Stomach (tissue), 9 donors: ENCODE results near the gene EXT2. TPM values are rescaled to one million over a fixed set of nuclear protein-coding genes. Genes with fewer than 3 reads are reported as not detected.

Source experiments
- DNase-seq, 2 donors: peaks; one replicate each; pipeline versions ENCODE4 v3.0.0 to v3.0.0-alpha.2; 2013 to 2019
- H3K27ac ChIP-seq, 5 donors: fragments of 200-600 bp in 4 of 5; sonication (generic) in 4 of 5; one replicate each; pipeline ENCODE4 v1.5.1; 2013 to 2019; ENCODE audit warnings: mild to moderate bottlenecking in 1 of 5, moderate library complexity in 1 of 5
- H3K27me3 ChIP-seq, 3 donors: fragments of 200-600 bp; sonication (generic); one replicate each; pipeline ENCODE4 v1.5.1; 2017 to 2019; ENCODE audit warnings: mixed run types in 1 of 3
- H3K36me3 ChIP-seq, 4 donors: fragments of 200-600 bp; sonication (generic); 1 replicate in 3 of 4; 2 replicates in 1 of 4; pipeline ENCODE4 v1.5.1; 2016 to 2019
- H3K4me1 ChIP-seq, 4 donors: fragments of 200-600 bp; sonication (generic); one replicate each; pipeline ENCODE4 v1.5.1; 2016 to 2019
- H3K4me3 ChIP-seq, 4 donors: fragments of 200-600 bp; sonication (generic) in 3 of 4; one replicate each; pipeline ENCODE4 v1.5.1; 2016 to 2019; ENCODE audit warnings: mild to moderate bottlenecking in 1 of 4
- H3K9me3 ChIP-seq, 4 donors: fragments of 200-600 bp; sonication (generic); one replicate each; pipeline ENCODE4 v1.5.1; 2016 to 2019
- EP300 ChIP-seq: sonication (generic); formaldehyde crosslinking; IDR thresholded peaks from one replicate; pipeline ENCODE4 v1.6.1; 2017; ENCODE audit warnings: antibody characterized with exemption
- POLR2A ChIP-seq, 4 donors: fragments of 450-650 bp; IDR thresholded peaks; one replicate each; pipeline ENCODE4 v1.6.1; 2016; ENCODE audit warnings: antibody characterized with exemption in 4 of 4, control low read depth in 2 of 4, mild to moderate bottlenecking in 1 of 4, moderate library complexity in 1 of 4
- POLR2AphosphoS5 ChIP-seq, 3 donors: sonication (generic); formaldehyde crosslinking; IDR thresholded peaks; one replicate each; pipeline ENCODE4 v1.6.1; 2016; ENCODE audit warnings: antibody characterized with exemption in 3 of 3
- WGBS, 5 donors: extraction: QIAGEN DNeasy Blood & Tissue Kit in 3 of 5; methylation state at CpG; one replicate each; pipeline versions ENCODE4 v1.1.5 to v1.1.7; 2013 to 2018; 5-methylcytosine and 5-hydroxymethylcytosine counted together
- intact Hi-C: fragments of 100-400 bp; cut with DNase I; formaldehyde crosslinking; loops from one replicate; pipeline ENCODE4 v1.15.1; 2023; ENCODE audit warnings: low total_unique reads
- polyA plus RNA-seq, 3 donors: library from polyadenylated mRNA; stranded (reverse); fragments of 200-250 nt; gene quantifications; one replicate each; pipeline ENCODE4 v1.2.3, GENCODE V29; 2013
- total RNA-seq, 5 donors: library from RNA; depleted of rRNA; stranded (reverse); fragments of >200 nt; gene quantifications; one replicate each; pipeline versions ENCODE4 v1.1.0 to v1.2.3, GENCODE V29; 2014 to 2016
- TF ChIP-seq, protein P1 (sequence below), 7 experiments: fragments of 450-650 bp in 4 of 7; fragments of 200-600 bp in 3 of 7; sonication (generic) in 3 of 7; IDR thresholded peaks; one replicate each; pipeline ENCODE4 v1.5.1; 2016 to 2019; ENCODE audit warnings: antibody characterized with exemption in 7 of 7, control low read depth in 2 of 7, mild to moderate bottlenecking in 1 of 7
- donor health status: healthy with polysubstance abuse.
- donor health status: Bipolar disorder and iron deficiency.
- donor health status: healthy.

The EXT2 gene
- total and polyA plus RNA-seq, 8 donors, result 10.5 to 93.8 (median 16.0) TPM

DNA sequence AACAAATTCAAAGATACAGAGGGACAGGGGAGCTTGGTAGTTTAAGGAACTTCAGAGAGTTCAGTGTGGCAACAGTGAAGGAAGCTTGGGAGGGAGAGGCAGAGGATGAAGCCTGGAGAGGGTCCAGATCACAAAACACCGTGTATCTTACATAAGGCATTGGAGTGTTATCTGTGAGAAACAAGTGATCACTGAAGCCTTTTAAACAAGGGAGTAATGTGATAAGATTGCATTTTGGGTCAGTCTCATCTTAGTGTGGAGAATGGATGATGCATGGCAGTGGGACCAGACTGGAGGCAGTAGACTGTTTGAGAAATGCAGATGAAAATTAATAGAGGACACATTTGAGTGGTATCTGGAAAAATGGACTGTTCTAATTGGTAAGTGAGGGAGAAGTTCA, 79.4 kb downstream of the EXT2 start:
- Histone ChIP-seq H3K9me3 (no peaks in the 10 kb centered on the region), H3K4me3 (no peak overlapping the region), H3K27ac (no peak overlapping the region), H3K36me3 (peaks cover 0 to 30% (median 19%) of the 10 kb centered on the region in 4 donors), H3K27me3 (no peaks in the 10 kb centered on the region), H3K4me1 (no peaks in the 10 kb centered on the region)
- DNase-seq, result no peak
- intact Hi-C loops, result no loop called here
- WGBS, 5 donors, result 67 to 88% (median 87%) methylated on average over 1 of the region's 1 CpG
- no peak for TF ChIP-seq POLR2AphosphoS5 (IDR thresholded peaks at IDR 0.05)
- TF ChIP-seq, protein P1, sequence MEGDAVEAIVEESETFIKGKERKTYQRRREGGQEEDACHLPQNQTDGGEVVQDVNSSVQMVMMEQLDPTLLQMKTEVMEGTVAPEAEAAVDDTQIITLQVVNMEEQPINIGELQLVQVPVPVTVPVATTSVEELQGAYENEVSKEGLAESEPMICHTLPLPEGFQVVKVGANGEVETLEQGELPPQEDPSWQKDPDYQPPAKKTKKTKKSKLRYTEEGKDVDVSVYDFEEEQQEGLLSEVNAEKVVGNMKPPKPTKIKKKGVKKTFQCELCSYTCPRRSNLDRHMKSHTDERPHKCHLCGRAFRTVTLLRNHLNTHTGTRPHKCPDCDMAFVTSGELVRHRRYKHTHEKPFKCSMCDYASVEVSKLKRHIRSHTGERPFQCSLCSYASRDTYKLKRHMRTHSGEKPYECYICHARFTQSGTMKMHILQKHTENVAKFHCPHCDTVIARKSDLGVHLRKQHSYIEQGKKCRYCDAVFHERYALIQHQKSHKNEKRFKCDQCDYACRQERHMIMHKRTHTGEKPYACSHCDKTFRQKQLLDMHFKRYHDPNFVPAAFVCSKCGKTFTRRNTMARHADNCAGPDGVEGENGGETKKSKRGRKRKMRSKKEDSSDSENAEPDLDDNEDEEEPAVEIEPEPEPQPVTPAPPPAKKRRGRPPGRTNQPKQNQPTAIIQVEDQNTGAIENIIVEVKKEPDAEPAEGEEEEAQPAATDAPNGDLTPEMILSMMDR (IDR thresholded peaks at IDR 0.05), result no peak
- no peak for TF ChIP-seq EP300
- no peak for TF ChIP-seq POLR2A (IDR thresholded peaks at IDR 0.05)

DNA sequence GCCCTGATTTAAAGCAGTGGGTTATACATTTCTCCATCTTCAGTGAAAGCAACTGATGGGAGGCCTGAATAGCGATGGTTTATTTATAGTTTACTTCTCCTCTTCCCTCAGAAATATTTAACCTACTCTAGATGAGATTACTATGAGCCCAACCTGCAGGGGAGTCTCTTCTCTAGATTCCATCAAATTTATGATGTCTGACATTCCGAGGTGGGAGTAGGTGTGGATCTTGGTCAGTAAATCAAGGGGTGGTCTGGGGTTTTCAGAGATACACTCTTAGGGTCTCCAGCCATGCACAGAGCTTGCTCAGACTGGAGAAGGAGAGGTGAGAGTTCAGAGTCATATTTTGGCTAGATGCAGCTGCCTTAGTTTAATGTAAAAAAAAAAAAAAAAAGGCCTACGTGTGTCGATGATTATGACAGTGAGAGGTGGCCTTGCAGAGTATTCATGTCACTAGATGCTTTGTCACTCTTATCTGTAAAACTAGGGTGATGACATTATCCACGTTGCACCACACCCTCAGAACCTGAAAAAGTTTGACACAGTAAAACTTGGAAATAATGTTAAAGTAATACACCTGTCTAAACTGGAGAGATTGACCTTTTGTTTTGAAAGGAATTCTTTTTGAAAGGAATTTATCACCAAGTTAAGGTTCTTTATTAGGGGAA, 81.2 kb downstream of the EXT2 start:
- WGBS, 5 donors, result 77 to 81% (median 78%) methylated on average over 5 of the region's 5 CpGs

GRCh38 chr11:44177905-44178304, 82.4 kb downstream of the EXT2 start:
- no peaks in the 10 kb centered on the region for H3K27me3 ChIP-seq
- TF ChIP-seq, protein P1 (IDR thresholded peaks at IDR 0.05), result no peak
- TF ChIP-seq POLR2A (IDR thresholded peaks at IDR 0.05), result no peak
- TF ChIP-seq EP300, result no peak
- no peak for TF ChIP-seq POLR2AphosphoS5 (IDR thresholded peaks at IDR 0.05)
- WGBS, 5 donors, result 80 to 100% (median 100%) methylated on average over 1 of the region's 1 CpG
- H3K27ac ChIP-seq, result no peak overlapping the region
- intact Hi-C loops, result no loop called here
- no peaks in the 10 kb centered on the region for H3K4me1 ChIP-seq
- no peak for DNase-seq
- H3K9me3 ChIP-seq, result no peaks in the 10 kb centered on the region
- H3K4me3 ChIP-seq, result no peak overlapping the region
- peaks cover 0 to 14% (median 6%) of the 10 kb centered on the region in 4 donors for H3K36me3 ChIP-seq

More for the DNA sequence above, 81.2 kb downstream of the EXT2 start:
- no peaks in the 10 kb centered on the region for H3K9me3 ChIP-seq
- no peak overlapping the region for H3K27ac ChIP-seq
- TF ChIP-seq EP300 (no peak), POLR2A (IDR thresholded peaks at IDR 0.05) (no peak), POLR2AphosphoS5 (IDR thresholded peaks at IDR 0.05) (no peak)
- TF ChIP-seq, protein P1 (IDR thresholded peaks at IDR 0.05), result no peak
- DNase-seq, result no peak
- no peak overlapping the region for H3K4me3 ChIP-seq
- no peaks in the 10 kb centered on the region for H3K4me1 ChIP-seq
- H3K36me3 ChIP-seq, result peaks cover 0 to 26% (median 17%) of the 10 kb centered on the region in 4 donors
- intact Hi-C loops, result no loop called here
- no peaks in the 10 kb centered on the region for H3K27me3 ChIP-seq

GRCh38 chr11:44178381-44178780, 82.9 kb downstream of the EXT2 start:
- peak in 1 of 2 donors; percentile 26 for DNase-seq
- Histone ChIP-seq H3K27me3 (no peaks in the 10 kb centered on the region), H3K9me3 (no peaks in the 10 kb centered on the region), H3K4me1 (no peaks in the 10 kb centered on the region), H3K27ac (no peak overlapping the region), H3K36me3 (peaks cover 0 to 9% (median 3%) of the 10 kb centered on the region in 4 donors), H3K4me3 (no peak overlapping the region)
- TF ChIP-seq, protein P1 (IDR thresholded peaks at IDR 0.05), result no peak
- no peak for TF ChIP-seq EP300
- TF ChIP-seq POLR2A (IDR thresholded peaks at IDR 0.05), result no peak
- TF ChIP-seq POLR2AphosphoS5 (IDR thresholded peaks at IDR 0.05), result no peak
- 64 to 84% (median 77%) methylated on average over 3 of the region's 3 CpGs for WGBS, 5 donors
- intact Hi-C loops, result no loop called here
